NCI-H446 treated with DMSO at 0.1 percent for 48 hours (cell line): ENCODE data around the gene KCNQ4.

ENCODE experiments used
- DNase-seq: peaks from one replicate; lab custom pipeline; 2025; lab: John Stamatoyannopoulos, UW

The KCNQ4 gene

DNA sequence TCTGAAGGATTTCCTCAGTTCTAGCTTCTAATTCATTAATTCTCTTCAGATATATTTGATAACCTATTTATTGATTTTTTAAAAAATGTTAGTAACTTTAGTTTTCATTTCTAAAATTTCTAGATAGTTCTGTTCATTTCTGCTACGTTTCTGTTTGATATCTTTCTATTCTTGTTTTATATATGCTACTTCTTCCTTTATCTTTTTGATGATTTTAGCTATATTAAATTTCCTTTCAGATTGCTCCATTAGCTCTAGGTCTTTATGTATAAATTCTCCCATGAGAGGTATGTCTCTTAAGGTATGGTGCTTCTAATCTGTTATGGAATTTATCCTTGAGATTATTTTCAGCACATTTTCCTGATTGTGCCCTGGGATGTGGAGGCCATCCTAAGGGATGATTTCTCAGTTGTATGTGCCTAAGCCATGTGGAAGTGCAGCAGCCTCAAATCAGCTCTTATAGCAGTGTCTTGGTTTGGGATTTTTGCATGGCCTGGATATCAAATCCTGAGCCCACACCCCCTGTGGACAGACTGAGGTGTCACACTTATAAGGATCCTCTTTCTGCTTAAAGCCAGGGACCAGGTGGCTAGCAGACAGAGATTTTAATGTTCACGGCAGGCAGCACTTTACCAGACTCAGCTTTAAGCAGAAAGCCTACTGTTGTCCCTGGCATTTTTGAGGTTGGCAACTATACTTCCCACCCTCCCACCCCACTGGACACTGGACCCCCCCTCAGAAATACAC, 6.2 kb upstream of the KCNQ4 start:
- no peak for DNase-seq

DNA sequence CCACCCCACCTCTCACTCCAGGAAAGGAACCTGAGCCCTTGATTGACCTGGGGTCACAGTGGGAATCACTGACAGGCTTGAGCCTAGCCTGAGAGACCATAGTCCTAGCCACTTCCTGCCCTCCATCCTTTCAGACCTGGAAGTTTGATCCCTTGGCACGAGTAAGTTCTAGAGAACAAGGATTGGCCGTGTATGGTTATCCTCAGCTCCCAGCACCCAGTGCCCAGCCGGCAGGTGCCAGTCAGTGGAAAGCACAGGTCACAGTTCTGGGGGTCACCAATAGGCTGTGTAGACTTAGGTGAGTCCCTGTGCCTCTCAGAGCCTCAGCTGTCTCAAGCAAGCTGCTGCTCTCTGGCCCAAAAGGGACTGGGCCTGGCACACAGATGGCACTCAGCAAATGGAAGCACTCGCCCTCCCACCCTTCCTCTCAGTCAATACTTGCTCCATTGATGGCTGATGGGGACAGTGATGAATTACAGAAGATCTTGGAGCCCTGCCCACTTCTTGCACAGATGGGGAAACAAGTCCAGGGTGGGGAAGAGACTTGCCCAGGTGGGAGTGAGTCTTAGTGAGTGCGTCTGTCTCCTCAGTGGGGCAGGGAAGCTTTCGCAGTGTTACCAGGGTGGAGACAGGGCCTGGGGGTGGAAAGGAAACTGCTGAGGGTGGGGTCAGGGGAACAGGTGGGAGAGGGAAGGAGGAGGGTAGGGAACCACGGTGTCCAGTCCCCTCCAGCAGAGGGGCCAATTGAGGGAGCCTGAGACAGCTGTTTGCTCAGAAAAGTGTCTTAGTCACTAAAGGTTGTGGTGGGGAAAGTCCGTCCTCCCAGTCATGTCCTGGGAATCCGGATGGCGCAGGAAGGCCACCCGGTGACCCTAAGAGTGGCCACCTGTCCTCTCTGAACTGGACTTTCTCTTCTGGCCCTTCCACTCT, 2.6 kb upstream of the KCNQ4 start:
- DNase-seq: peak; percentile 22

DNA sequence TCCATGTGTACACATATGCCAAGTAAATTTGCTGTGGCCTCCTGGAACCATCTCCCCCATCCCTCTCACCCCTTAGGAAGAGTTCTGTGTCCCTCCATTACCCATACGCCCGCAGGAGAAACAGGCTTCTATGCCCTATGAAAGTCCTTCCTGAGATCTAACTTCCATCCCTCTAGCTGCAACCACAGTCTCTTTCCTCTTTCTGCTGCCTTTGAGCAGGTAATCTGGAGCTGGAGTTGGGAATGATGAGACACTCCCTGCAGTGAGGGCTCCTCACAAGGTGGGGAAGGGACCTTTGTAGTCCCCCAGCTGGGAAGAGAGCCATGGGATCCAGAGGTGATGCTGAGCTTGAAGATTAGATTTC, 2.0 kb upstream of the KCNQ4 start:
- DNase-seq: no peak

DNA sequence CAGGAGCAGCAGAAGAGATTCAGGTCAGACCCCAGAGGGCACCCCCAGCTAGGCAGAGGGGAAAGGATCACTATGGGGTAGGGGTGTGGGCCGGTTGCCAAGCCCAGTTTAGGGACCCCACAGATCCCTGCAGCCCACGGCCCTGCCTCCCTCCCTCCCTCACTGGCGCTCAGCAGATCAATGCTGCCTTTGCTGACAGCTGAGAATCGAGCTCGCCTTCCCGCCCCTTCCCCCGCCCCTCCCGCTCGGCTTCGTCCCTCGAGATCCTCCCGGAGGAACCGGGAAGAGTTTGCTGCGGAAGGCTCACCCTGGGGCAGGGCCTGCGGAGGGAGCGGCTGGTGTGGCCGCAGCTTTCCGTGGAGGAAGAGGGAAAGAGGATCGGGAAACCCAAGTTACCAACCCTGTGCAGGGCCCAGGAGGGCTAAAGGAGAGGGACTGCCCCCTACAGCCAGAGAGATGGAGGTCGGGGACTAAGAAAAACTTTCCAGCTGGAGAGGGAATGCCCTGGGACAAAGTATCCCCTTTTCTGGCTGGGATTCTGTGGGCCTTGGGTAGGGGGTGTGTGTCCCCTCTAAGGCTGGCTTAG, 1.1 kb upstream of the KCNQ4 start:
- DNase-seq: no peak

DNA sequence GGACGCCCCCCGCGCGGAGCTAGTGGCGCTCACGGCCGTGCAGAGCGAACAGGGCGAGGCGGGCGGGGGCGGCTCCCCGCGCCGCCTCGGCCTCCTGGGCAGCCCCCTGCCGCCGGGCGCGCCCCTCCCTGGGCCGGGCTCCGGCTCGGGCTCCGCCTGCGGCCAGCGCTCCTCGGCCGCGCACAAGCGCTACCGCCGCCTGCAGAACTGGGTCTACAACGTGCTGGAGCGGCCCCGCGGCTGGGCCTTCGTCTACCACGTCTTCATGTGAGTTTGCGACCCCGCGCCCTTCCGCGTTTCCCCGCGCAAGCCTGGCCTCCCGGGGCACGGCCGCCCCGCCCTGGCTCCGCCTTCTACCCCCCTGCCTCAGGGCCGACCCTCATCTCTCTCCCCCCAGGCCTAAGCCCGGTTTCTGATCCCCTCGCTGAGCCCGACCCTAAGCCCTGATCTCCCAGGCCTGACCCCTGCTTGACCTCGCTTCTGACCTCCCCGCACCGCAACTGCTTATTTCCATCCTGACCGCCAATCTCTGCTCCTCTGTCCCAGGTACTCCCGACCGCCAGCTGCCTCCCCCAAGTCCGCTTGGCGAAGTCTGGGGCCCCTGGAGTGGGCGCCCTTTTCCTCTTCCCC, 669 bp downstream of the KCNQ4 start:
- DNase-seq: no peak

DNA sequence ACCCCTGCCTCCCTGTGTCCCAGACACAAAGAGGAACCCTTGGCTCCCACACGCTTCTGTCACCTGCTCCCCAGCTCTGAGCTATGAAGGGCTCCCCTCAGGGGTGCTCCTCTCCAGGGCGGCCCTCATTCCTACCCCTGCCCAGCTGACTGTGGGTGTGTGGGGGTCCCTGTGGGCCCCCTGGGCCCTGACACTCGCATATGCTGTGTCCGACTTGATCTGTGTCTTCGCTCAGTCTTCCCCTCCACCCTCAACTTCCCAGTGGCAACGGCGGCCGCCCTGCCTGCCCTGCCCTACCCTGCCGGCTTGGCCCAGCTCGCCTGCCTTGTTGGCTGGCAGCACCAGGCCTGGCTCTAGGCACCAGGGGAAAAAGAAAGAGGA, 1.2 kb downstream of the KCNQ4 start:
- DNase-seq: no peak

DNA sequence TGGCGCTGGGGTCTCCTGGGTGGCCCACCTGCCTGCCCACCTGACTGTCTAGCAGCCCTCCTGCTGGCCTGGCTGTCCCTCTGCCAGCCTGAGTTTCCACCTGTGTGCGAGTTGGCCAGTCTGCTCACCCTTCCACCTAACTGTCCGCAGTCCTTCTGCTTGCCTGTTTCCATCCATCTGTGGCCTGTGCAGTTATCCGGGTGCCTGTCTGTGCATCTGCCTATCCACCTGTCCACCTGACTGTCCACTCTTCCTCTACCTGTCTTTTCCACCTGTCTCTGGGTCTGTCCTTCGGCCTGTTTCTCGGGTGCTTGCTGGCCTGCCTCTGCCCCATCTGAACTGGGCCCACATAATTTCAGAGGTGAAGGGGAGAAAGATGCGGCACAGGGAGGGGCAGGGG, 1.9 kb downstream of the KCNQ4 start:
- DNase-seq: no peak

DNA sequence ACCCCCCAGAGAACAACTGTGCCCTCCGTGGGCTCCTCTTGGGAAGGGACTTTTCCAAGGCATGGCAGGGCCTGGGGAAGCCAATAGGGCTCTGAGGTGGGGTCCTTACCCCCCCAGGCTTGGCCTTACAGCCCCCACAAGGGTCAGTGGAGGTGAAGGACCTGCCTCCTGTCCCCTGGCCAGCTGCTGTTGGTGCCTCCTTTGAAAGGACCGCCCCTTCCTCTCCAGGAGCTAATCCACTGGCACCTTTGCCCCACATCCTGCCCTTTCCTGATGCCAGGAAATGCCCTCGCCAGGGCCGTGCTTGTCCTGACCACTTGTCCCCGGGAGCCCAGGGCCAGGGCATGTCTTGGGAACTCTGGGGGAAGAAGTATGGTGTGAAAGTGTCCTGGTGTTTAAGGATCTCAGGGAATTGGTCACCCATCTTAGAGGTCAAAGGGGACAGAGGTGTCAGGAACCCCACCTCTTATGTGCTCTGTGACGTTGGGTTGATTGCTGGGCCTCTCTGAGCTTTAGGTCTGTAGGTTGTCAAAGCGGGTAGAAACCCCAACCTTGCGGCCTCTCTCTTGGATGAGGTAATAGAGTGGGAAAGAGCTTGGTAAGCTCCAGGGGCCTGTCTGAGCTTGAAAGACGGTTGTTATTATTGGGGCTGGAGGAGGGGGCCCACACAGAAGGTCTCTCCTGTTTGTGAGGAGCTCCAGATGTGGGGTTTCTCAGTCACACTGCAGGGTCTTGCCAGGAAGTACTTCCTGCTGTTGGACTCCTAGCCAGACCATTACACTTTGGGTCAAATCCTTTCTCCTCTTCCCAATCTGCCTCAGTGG, 2.8 kb downstream of the KCNQ4 start:
- DNase-seq: no peak

DNA sequence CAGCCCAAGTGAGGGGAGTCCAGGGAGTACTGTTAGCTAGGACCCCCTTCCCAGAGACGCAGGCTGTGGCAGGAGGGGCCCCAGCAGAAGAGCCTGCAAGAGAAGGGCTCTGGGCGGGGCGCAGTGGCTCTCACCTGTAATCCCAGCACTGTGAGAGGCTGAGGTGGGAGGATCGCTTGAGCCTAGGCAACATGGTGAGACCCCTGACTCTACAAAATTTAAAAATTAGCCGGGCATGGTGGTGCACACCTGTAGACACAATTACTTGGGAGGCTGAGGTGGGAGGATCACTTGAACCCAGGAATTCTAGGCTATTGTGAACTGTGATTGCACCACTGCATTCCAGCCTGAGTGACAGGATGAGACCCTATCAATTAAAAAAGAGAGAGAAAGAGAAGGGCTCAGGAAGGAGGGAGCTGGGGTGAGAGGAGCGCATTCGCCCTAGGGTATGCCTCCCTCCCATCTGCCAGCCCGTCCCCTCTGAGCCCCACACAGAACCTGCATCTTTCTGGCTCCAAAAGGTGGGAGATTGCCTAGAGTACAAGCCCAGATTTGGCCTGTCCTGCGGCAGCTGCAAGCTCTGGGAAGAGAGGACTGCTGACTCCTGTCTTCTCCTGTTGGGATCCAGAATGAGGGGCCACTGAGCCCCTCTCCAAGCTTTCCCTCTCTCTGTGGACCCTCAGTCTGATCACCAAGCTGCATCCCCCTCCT, 3.6 kb downstream of the KCNQ4 start:
- DNase-seq: no peak

DNA sequence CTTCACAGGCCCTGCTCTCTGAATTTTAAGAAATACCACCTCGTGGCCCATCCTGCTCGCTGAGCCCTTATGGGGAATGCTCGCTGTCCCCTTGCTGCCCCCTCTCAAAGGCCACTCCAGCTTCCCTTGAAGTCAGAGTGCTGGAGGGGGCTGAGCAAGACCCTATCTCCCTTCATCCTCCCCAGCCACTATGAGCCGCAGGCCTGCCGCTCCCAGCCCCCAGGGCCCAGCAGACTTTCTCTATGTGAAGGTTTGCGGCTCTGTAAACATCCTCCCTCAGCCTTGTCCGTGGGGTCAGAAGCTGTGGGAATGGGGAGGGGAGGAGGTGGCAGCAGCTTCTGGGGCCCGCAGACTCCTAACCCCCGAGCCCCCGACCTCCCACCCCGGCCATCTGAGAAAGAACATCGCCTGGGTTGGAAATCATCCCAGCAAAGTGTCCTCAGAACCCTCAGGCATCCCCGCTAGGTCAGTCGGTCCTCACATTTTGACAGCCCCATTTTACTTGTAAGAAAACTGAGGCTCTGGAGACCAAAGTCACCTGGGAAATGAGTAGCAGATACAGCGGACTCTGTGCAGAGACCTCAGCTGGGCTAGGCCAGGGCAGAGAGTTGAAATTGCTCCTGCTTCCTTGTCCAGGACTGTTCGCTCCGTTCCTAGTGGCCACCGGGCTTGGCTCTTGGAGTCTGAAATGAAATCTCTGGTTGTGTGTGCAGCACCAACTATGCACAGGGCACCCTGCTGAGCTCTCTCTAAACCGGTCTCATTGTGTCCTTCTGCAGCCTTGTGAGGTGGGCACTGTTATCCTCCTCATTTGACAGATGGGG, 4.4 kb downstream of the KCNQ4 start:
- DNase-seq: no peak

DNA sequence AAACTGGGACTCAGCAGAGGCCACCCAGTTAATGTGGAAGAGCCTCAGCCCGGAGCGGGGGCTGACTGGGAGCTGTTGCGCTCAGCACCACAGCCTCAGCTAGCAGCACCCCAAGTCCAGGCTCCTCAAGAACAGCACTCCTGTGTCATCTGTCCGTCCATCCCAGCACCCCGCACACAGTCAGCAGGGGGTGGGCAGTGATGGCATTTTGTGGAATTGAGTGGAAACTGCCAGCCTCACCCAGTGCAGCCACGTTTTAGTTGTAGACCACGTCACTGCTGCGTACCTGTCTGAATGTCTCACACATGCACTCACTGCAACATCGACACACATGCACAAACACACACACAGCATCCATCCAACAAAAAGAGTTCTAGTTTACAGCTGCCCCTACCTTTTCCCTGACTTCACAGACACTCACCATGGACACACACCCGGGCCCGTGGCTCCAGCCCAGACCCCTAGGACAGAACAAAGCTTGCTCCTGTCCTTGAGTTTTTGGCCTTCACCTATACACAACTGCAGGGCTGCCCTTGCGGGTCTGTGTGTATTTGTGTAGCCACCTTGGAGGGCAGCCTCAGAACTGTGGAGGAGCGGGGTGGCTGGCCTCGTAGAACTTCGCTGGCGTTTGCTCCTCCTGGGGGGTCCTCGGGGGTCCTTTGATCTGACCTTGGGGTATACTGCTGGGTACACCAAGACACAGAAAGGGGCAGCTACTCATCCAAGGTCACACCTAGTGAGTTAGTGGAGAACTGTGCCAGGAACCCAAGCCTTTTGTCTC, 5.2 kb downstream of the KCNQ4 start:
- DNase-seq: no peak

DNA sequence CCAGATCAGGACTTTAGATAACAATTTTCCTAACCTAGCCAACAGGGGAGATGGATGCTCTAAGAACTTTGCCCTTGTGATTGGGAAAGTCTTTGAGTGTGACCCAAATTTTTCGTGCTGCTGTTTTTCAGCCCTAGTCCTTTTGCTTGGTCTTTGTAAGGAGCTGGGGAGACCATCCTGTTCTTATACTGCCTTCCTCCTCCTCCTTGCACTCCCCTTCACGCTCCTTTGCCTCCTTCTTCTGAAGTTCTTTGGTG, 5.7 kb downstream of the KCNQ4 start:
- no peak for DNase-seq

DNA sequence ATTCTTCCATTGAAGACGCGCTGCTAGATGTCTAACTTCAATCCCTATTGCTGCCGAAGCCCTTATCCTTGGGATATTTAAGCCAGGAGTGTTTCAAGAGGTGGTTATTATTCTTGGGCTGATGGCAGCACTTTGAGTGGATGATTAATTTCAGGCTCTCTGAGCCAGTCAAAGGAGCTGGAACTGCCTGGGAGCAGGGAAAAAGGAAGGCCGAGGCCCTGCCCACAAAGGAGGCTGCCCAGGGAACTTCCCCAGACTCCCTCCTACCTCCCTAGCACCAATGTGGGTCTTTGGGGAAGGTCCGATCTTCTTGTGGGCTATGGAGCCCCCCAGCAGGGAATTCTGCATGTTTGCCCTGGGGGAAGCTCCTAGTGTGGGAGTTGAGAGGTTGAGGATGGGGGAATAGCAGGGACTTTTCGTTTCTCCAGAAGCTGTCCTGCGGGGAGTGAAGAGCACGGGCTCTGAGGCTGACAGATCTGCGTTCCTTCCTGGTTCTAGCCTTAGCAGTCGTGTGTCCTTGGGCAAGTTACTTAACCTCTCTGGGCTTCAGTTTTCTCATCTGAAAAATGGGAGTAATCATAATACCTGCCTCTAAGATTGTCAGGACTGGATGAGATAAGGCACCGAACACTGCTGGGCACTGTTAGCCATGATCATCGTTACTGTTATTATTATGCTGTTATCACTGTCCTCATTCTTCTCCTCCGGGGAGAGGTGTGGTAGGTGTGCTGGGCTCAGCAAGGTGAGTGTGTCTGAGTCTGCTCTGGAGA, 6.3 kb downstream of the KCNQ4 start:
- DNase-seq: no peak

DNA sequence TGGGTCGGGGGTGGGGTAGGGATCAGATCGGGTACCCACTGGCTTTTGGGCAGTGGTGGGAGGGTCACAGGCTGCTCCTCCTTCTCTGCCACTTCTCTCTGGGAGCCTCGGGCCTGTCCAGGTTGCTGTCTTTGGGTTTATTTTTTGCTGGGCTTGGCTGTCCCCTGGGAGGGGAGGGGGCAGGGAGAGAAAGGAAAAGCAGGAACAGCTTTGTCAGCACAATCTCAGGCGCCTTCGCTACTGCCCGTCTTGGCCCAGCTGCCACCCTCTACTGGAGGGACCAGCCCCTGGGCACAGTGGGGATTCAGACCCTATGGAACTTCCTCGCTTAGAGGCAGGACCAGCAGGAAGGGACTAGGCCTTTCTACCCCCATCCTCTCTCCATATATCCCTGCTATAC, 8.4 kb downstream of the KCNQ4 start:
- no peak for DNase-seq

DNA sequence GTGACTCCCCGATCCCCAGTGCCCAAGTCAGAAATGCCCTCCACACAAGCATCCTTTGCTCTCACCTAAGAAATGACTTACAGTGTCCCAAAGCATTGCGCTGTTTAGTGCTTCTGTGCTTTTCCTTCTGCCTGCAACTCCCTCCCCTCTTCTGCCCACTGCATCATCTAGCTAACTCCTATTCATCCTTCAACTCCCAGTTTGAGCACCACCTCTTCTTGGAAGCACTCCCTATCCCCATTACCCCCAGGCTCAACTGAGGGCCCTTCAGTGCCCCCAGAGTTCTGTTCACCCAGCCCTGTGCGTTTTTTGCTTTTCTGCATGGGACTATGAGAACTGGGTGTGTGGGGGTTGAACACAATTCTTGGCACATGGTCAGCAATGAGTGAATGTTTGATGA, 10.0 kb downstream of the KCNQ4 start:
- no peak for DNase-seq

DNA sequence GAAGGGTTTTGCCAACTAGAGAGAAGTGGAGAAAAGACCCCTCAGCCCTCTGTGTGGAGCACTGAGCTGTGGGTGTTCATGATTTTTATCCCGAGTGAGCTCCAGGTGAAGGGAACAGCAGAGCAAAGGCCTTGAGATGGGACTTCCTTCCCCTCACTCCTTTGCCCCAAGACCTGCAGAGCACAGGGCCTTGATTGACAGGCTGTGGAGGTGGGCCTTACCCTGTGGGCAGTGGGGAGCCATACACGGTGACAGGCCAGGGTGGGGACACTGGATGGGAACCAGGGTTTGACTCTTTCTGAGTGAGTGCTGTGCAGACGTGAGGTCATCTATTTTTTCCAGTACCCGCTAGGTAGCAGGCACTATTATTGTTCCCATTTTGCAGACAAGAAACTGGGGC, 10.5 kb downstream of the KCNQ4 start:
- no peak for DNase-seq

DNA sequence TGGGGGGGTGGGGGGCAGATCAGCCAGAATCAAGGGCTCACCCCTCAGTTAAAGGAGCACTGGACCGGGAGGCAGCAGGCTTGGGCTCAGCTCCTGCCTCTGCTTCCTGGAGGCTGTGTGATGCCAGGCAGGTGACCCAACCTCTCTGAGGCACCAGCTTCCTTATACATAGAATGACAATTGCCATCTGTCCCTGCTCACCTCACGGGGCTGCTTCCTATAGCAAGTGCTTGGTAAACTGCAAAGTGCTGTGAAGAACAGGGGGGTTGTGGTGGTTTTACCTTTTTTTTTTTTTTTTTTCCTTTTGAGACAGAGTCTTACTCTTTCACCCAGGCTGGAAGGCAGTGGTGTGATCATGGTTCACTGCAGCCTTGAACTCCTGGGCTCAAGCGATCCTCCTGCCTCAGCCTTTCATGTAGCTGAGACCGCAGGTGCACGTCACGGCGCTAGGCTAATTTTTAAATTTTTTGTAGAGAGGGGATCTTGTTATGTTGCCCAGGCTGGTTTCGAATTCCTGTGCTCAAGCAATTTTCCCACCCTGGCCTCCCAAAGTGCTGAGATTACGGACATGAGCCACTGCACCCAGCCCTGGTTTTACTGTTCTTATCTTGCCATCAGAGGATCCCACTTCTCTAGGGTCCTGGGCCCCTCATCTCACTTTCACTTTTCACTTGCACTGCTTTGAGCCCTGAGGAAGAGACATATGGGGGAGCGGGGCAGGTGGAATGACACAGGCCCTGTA, 11.6 kb downstream of the KCNQ4 start:
- no peak for DNase-seq
